Measurements from ENCODE around the gene SLC7A1.

The SLC7A1 gene

GRCh38 chr13:29523199-29523961 is 72.1 kb downstream of the SLC7A1 start:
- WGBS, 2 experiments = 95% methylated on average over 22 to 23 of the region's 23 CpGs
- Histone ChIP-seq H3K4me3 (ENCODE audit: insufficient read depth, low read depth, low read length) (no peak overlapping the region), H3K4me1 (ENCODE audit: control insufficient read depth, insufficient read depth, low read length) (no peaks in the 10 kb centered on the region), H3K36me3 (ENCODE audit: control insufficient read depth, insufficient read depth, low read length) (peaks cover 15% of the 10 kb centered on the region), H3K27ac (ENCODE audit: insufficient read depth, low read depth, low read length, poor library complexity, severe bottlenecking) (no peak overlapping the region), H3K27me3 (ENCODE audit: control insufficient read depth, insufficient read depth, low read length, poor library complexity, severe bottlenecking) (no peaks in the 10 kb centered on the region), H3K9me3 (ENCODE audit: control insufficient read depth, low read length) (no peaks in the 10 kb centered on the region)

DNA sequence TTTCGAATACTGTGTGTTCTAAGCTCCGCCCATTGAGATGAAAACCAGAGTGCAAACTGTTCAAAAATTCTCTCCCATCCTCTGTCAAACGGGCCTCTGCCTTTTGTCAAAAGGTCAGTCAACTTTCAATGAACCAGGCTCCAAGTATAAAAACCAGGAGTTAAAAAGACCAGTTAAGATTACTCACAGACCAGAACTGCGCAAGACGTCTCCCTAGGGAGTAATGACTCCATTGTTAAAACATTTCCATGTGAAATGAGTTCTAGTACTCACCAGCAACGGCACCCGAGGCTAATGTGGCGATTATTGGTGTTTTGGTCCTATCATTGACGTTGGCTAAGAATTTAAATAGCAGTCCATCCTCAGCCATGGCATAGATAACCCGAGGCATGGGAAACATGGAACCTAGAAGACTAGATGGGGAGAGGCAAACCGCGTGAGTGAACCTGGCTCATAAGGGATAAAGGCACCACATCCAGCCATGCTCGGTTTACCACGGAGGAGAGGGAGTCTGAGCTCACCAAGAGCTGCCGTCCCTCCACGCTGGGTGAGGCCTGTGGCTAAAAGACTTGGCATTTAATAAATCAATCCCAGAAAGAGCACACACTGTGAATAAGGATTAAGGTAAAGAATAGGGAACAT is 73.3 kb downstream of the SLC7A1 start:
- H3K4me1 ChIP-seq (ENCODE audit: control insufficient read depth, insufficient read depth, low read length) = no peaks in the 10 kb centered on the region
- no peaks in the 10 kb centered on the region for H3K27me3 ChIP-seq (ENCODE audit: control insufficient read depth, insufficient read depth, low read length, poor library complexity, severe bottlenecking)
- H3K27ac ChIP-seq (ENCODE audit: insufficient read depth, low read depth, low read length, poor library complexity, severe bottlenecking) = no peak overlapping the region
- H3K4me3 ChIP-seq (ENCODE audit: insufficient read depth, low read depth, low read length) = no peak overlapping the region
- WGBS, 2 experiments = 91 to 95% methylated on average over 16 of the region's 16 CpGs
- peaks cover 25% of the 10 kb centered on the region for H3K36me3 ChIP-seq (ENCODE audit: control insufficient read depth, insufficient read depth, low read length)
- no peaks in the 10 kb centered on the region for H3K9me3 ChIP-seq (ENCODE audit: control insufficient read depth, low read length)

- Histone ChIP-seq H3K9me3 (ENCODE audit: control insufficient read depth, low read length) (no peaks in the 10 kb centered on the region), H3K27me3 (ENCODE audit: control insufficient read depth, insufficient read depth, low read length, poor library complexity, severe bottlenecking) (no peaks in the 10 kb centered on the region), H3K36me3 (ENCODE audit: control insufficient read depth, insufficient read depth, low read length) (peaks cover 25% of the 10 kb centered on the region), H3K27ac (ENCODE audit: insufficient read depth, low read depth, low read length, poor library complexity, severe bottlenecking) (no peak overlapping the region), H3K4me3 (ENCODE audit: insufficient read depth, low read depth, low read length) (no peak overlapping the region), H3K4me1 (ENCODE audit: control insufficient read depth, insufficient read depth, low read length) (no peaks in the 10 kb centered on the region)
- WGBS, 2 experiments = 95 to 96% methylated on average over 14 of the region's 14 CpGs
These were observed 74.2 kb downstream of the SLC7A1 start for GRCh38 chr13:29521336-29521735.

- Histone ChIP-seq H3K4me3 (ENCODE audit: insufficient read depth, low read depth, low read length) (no peak overlapping the region), H3K36me3 (ENCODE audit: control insufficient read depth, insufficient read depth, low read length) (peaks cover 25% of the 10 kb centered on the region), H3K9me3 (ENCODE audit: control insufficient read depth, low read length) (no peaks in the 10 kb centered on the region), H3K27me3 (ENCODE audit: control insufficient read depth, insufficient read depth, low read length, poor library complexity, severe bottlenecking) (no peaks in the 10 kb centered on the region), H3K4me1 (ENCODE audit: control insufficient read depth, insufficient read depth, low read length) (no peaks in the 10 kb centered on the region), H3K27ac (ENCODE audit: insufficient read depth, low read depth, low read length, poor library complexity, severe bottlenecking) (no peak overlapping the region)
- 89 to 95% methylated on average over 2 to 4 of the region's 4 CpGs for WGBS, 2 experiments
These were observed 74.8 kb downstream of the SLC7A1 start for GRCh38 chr13:29520671-29521070.

DNA sequence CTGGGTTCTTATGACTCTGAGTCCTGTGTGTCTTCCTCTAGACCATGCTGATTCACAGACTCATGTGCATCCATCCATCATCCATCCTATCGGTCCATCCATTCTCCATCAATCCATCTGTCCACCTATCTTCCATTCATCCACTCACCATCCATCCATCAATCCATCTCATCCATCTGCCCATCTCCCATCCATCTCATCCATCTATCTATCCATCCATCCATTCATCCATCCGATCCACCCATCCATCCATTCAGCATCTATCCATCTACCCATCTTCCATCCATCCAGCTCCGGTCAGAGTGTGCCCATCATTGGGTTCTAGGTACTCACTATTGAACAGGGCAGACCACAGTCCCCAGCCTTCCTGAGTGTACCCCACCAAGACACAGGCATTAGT is 75.6 kb downstream of the SLC7A1 start:
- no peaks in the 10 kb centered on the region for H3K4me1 ChIP-seq (ENCODE audit: control insufficient read depth, insufficient read depth, low read length)
- 92 to 93% methylated on average over 3 of the region's 3 CpGs for WGBS, 2 experiments
- H3K9me3 ChIP-seq (ENCODE audit: control insufficient read depth, low read length) = no peaks in the 10 kb centered on the region
- no peak overlapping the region for H3K4me3 ChIP-seq (ENCODE audit: insufficient read depth, low read depth, low read length)
- H3K27me3 ChIP-seq (ENCODE audit: control insufficient read depth, insufficient read depth, low read length, poor library complexity, severe bottlenecking) = no peaks in the 10 kb centered on the region
- no peak overlapping the region for H3K27ac ChIP-seq (ENCODE audit: insufficient read depth, low read depth, low read length, poor library complexity, severe bottlenecking)
- H3K36me3 ChIP-seq (ENCODE audit: control insufficient read depth, insufficient read depth, low read length) = peaks cover 28% of the 10 kb centered on the region

DNA sequence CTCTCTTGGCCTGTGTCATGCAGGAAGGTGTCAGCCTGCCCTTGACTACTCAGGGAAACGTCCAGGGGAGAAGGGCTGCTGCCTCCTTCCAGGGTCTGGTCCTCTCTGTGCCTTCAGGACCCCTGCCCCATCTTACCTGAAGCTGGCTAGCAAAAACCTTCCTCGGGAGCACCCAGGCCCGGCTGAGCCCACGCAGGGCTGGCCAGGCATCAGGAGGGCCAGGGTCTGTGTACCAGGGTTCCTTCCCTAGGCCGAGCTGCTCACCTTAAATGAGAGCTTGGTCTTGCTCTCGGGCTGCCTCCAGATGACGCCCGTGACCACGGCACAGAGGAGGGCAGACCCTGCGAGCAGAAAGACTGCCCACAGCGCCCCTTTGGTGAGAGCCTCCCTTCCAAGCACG is 78.6 kb downstream of the SLC7A1 start:
- no peaks in the 10 kb centered on the region for H3K27me3 ChIP-seq (ENCODE audit: control insufficient read depth, insufficient read depth, low read length, poor library complexity, severe bottlenecking)
- WGBS, 2 experiments = 88 to 91% methylated on average over 12 of the region's 12 CpGs

GRCh38 chr13:29516012-29516411 is 79.5 kb downstream of the SLC7A1 start:
- peaks cover 23% of the 10 kb centered on the region for H3K36me3 ChIP-seq (ENCODE audit: control insufficient read depth, insufficient read depth, low read length)
- WGBS, 2 experiments = 94 to 96% methylated on average over 8 to 11 of the region's 11 CpGs
- no peaks in the 10 kb centered on the region for H3K4me1 ChIP-seq (ENCODE audit: control insufficient read depth, insufficient read depth, low read length)
- H3K4me3 ChIP-seq (ENCODE audit: insufficient read depth, low read depth, low read length) = no peak overlapping the region
- no peaks in the 10 kb centered on the region for H3K9me3 ChIP-seq (ENCODE audit: control insufficient read depth, low read length)
- no peak overlapping the region for H3K27ac ChIP-seq (ENCODE audit: insufficient read depth, low read depth, low read length, poor library complexity, severe bottlenecking)
- no peaks in the 10 kb centered on the region for H3K27me3 ChIP-seq (ENCODE audit: control insufficient read depth, insufficient read depth, low read length, poor library complexity, severe bottlenecking)

More for the DNA sequence above, 78.6 kb downstream of the SLC7A1 start:
- Histone ChIP-seq H3K4me3 (ENCODE audit: insufficient read depth, low read depth, low read length) (no peak overlapping the region), H3K9me3 (ENCODE audit: control insufficient read depth, low read length) (no peaks in the 10 kb centered on the region), H3K36me3 (ENCODE audit: control insufficient read depth, insufficient read depth, low read length) (peaks cover 23% of the 10 kb centered on the region), H3K27ac (ENCODE audit: insufficient read depth, low read depth, low read length, poor library complexity, severe bottlenecking) (no peak overlapping the region), H3K4me1 (ENCODE audit: control insufficient read depth, insufficient read depth, low read length) (no peaks in the 10 kb centered on the region)

GRCh38 chr13:29515372-29515771 is 80.1 kb downstream of the SLC7A1 start:
- Histone ChIP-seq H3K36me3 (ENCODE audit: control insufficient read depth, insufficient read depth, low read length) (peaks cover 23% of the 10 kb centered on the region), H3K27me3 (ENCODE audit: control insufficient read depth, insufficient read depth, low read length, poor library complexity, severe bottlenecking) (no peaks in the 10 kb centered on the region), H3K27ac (ENCODE audit: insufficient read depth, low read depth, low read length, poor library complexity, severe bottlenecking) (no peak overlapping the region), H3K4me3 (ENCODE audit: insufficient read depth, low read depth, low read length) (no peak overlapping the region), H3K4me1 (ENCODE audit: control insufficient read depth, insufficient read depth, low read length) (no peaks in the 10 kb centered on the region), H3K9me3 (ENCODE audit: control insufficient read depth, low read length) (no peaks in the 10 kb centered on the region)
- WGBS, 2 experiments = 91 to 96% methylated on average over 7 of the region's 7 CpGs

GRCh38 chr13:29514720-29515310 is 80.7 kb downstream of the SLC7A1 start:
- 82 to 83% methylated on average over 13 of the region's 13 CpGs for WGBS, 2 experiments
- H3K4me1 ChIP-seq (ENCODE audit: control insufficient read depth, insufficient read depth, low read length) = no peaks in the 10 kb centered on the region
- H3K4me3 ChIP-seq (ENCODE audit: insufficient read depth, low read depth, low read length) = no peak overlapping the region
- H3K9me3 ChIP-seq (ENCODE audit: control insufficient read depth, low read length) = no peaks in the 10 kb centered on the region
- H3K36me3 ChIP-seq (ENCODE audit: control insufficient read depth, insufficient read depth, low read length) = peaks cover 23% of the 10 kb centered on the region
- no peaks in the 10 kb centered on the region for H3K27me3 ChIP-seq (ENCODE audit: control insufficient read depth, insufficient read depth, low read length, poor library complexity, severe bottlenecking)
- H3K27ac ChIP-seq (ENCODE audit: insufficient read depth, low read depth, low read length, poor library complexity, severe bottlenecking) = no peak overlapping the region

GRCh38 chr13:29513981-29514719 is 81.3 kb downstream of the SLC7A1 start:
- peaks cover 19% of the 10 kb centered on the region for H3K36me3 ChIP-seq (ENCODE audit: control insufficient read depth, insufficient read depth, low read length)
- no peak overlapping the region for H3K27ac ChIP-seq (ENCODE audit: insufficient read depth, low read depth, low read length, poor library complexity, severe bottlenecking)
- no peaks in the 10 kb centered on the region for H3K9me3 ChIP-seq (ENCODE audit: control insufficient read depth, low read length)
- no peak overlapping the region for H3K4me3 ChIP-seq (ENCODE audit: insufficient read depth, low read depth, low read length)
- H3K4me1 ChIP-seq (ENCODE audit: control insufficient read depth, insufficient read depth, low read length) = no peaks in the 10 kb centered on the region
- WGBS, 2 experiments = 95% methylated on average over 32 of the region's 32 CpGs
- H3K27me3 ChIP-seq (ENCODE audit: control insufficient read depth, insufficient read depth, low read length, poor library complexity, severe bottlenecking) = no peaks in the 10 kb centered on the region
